Fibroblast of pulmonary artery (primary cell): ENCODE results near the gene BBS12.

Experiments
- DNase-seq: peaks from one replicate; pipeline ENCODE4 v3.0.0-alpha.2; 2010; ENCODE audit warnings: low read depth
- H3K4me3 ChIP-seq: replicated peaks from 2 replicates; pipeline ENCODE4 v1.5.1; 2011; ENCODE audit warnings: low read depth, mild to moderate bottlenecking, control low read depth, low read length, moderate library complexity
- CTCF ChIP-seq: IDR thresholded peaks from 2 replicates; pipeline ENCODE4 v1.5.1; 2011; ENCODE audit warnings: mild to moderate bottlenecking, control low read depth, low read length, inconsistent platforms; ENCODE audit errors: missing control alignments

Gene BBS12

GRCh38 chr4:122747883-122748282 lies 15.4 kb downstream of the BBS12 start:
- no peak for TF ChIP-seq CTCF
- DNase-seq = peak; percentile 77
- no peak overlapping the region for H3K4me3 ChIP-seq

GRCh38 chr4:122749704-122750454 lies 17.4 kb downstream of the BBS12 start:
- H3K4me3 ChIP-seq = no peak overlapping the region
- TF ChIP-seq CTCF = no peak
- no peak for DNase-seq

GRCh38 chr4:122755675-122756074 lies 23.2 kb downstream of the BBS12 start:
- no peak overlapping the region for H3K4me3 ChIP-seq
- TF ChIP-seq CTCF = no peak
- no peak for DNase-seq

GRCh38 chr4:122758033-122758432 lies 25.5 kb downstream of the BBS12 start:
- DNase-seq = peak; percentile 64
- no peak overlapping the region for H3K4me3 ChIP-seq
- TF ChIP-seq CTCF = peak; percentile 64

GRCh38 chr4:122759639-122760310 lies 27.3 kb downstream of the BBS12 start:
- DNase-seq = peak; percentile 52
- H3K4me3 ChIP-seq = no peak overlapping the region
- TF ChIP-seq CTCF = peak; percentile 62

GRCh38 chr4:122762520-122762919 lies 30.0 kb downstream of the BBS12 start:
- no peak for TF ChIP-seq CTCF
- H3K4me3 ChIP-seq = no peak overlapping the region
- no peak for DNase-seq
